Neuron (in vitro differentiated cells): Measurements from ENCODE around the gene BSDC1.
A peak's percentile ranks its signal among the peaks of the same experiment; 100 is the strongest.
"Not testable (repeated sequence)": the region's sequence is repeated elsewhere in the genome, so short reads cannot be mapped to it uniquely, and the experiment has no call there.

ENCODE experiments used
- H2AFZ ChIP-seq: one replicate; pipeline ENCODE4 v1.6.1; 2013; ENCODE audit warnings: low read depth, mild to moderate bottlenecking, inconsistent platforms, low read length, moderate library complexity
- H3K27me3 ChIP-seq: one replicate; pipeline ENCODE4 v1.6.1; 2013; ENCODE audit warnings: low read length; ENCODE audit not compliant: insufficient read depth
- H3K36me3 ChIP-seq: one replicate; pipeline ENCODE4 v1.6.1; 2013; ENCODE audit warnings: low read length; ENCODE audit not compliant: insufficient read depth
- H3K4me1 ChIP-seq: one replicate; pipeline ENCODE4 v1.6.1; 2013; ENCODE audit warnings: low read length; ENCODE audit not compliant: insufficient read depth
- H3K4me3 ChIP-seq: 2 replicates; pipeline ENCODE4 v1.5.1; 2013; ENCODE audit warnings: mild to moderate bottlenecking, low read length, moderate library complexity
- H3K9me3 ChIP-seq: one replicate; pipeline ENCODE4 v1.6.1; 2013; ENCODE audit warnings: low read length

BSDC1 gene, protein sequence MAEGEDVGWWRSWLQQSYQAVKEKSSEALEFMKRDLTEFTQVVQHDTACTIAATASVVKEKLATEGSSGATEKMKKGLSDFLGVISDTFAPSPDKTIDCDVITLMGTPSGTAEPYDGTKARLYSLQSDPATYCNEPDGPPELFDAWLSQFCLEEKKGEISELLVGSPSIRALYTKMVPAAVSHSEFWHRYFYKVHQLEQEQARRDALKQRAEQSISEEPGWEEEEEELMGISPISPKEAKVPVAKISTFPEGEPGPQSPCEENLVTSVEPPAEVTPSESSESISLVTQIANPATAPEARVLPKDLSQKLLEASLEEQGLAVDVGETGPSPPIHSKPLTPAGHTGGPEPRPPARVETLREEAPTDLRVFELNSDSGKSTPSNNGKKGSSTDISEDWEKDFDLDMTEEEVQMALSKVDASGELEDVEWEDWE

DNA sequence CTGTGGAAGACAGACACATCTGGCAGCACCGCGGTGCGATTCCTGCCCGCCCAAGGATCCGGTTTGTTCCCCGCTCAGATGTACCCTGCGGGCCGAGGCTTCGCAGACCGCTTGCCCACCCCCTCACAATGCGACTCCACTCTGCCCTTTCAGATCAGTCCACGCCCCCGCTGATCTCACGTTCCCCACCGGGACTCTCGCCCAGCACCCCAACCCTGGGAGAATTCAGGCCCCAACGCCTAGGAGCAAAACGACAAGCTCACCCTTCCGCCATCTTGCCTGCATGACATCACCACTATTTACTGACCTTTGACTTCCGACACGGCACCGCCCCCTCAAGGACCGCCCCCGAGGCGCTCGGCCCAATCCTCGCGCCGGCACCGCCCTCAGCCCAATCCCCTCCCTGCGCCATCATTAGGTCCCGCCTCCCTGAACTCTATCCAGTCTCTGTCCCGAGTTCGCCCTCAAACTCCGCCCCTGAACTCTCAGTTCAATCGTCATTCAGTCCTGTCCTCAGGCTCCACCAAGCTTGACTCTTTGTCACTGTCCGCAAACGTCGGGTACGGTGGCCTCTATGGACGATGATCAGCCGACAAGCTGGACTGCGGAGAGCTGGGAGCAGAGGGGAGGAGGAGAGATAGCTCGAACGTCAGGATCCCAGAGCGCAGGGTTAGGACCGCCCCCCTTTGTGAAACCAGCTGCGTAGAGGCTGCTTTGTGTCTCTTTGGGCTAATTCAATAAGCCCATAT is at the start of gene BSDC1:
Gene BSDC1 (minus strand): TSS at position 301 of the 749 bp plus-strand sequence. CDS start 27 bp downstream, at position 274.
- Histone ChIP-seq H2AFZ (no peak within 1 kb of the TSS), H3K27me3 (no peaks in the 10 kb centered on the region), H3K9me3 (peaks cover 1% of the 10 kb centered on the region), H3K4me3 (peak within 1 kb of the TSS; percentile 83), H3K36me3 (peaks cover 28% of the 10 kb centered on the region), H3K4me1 (peaks cover 15% of the 10 kb centered on the region)

DNA sequence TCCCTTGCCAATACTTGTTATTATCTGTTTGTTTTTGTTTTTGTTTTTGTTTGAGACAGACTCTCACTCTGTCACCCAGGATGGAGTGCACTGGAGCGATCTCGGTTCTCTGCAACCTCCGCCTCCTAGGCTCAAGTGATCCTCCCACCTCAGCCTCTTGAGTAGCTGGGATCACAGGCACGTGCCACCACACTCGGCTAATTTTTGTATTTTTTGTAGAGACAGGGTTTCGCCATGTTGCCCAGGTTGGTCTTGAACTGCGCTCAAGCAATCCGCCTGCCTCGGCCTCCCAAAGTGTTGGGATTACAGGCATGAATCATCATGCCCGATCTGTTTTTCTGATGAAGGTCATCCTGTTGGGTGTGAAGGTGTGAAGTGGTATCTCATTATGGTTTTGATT is 47.2 kb upstream of the BSDC1 start:
- H3K9me3 ChIP-seq, H2AFZ ChIP-seq, H3K36me3 ChIP-seq, H3K4me3 ChIP-seq, H3K4me1 ChIP-seq, H3K27me3 ChIP-seq: not testable (repeated sequence)

DNA sequence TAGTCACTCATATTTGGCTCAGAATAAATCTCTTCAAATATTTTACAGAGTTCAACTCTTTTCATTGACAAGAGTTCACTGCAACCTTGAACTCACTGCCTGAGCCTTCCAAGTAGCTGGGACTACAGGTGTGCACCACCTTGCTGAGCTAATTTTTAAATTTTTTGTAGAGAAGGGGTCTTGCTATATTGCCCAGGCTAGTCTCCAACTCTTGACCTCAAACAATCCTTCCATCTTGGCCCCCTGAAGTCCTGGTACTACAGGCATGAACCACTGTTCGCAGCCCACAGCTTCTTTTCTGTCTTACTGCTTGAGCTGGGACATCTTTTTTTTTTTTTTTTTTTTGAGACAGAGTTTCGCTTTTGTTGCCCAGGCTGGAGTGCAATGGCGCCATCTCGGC is 44.5 kb upstream of the BSDC1 start:
- H2AFZ ChIP-seq, H3K9me3 ChIP-seq, H3K4me3 ChIP-seq, H3K4me1 ChIP-seq, H3K36me3 ChIP-seq, H3K27me3 ChIP-seq: not testable (repeated sequence)

DNA sequence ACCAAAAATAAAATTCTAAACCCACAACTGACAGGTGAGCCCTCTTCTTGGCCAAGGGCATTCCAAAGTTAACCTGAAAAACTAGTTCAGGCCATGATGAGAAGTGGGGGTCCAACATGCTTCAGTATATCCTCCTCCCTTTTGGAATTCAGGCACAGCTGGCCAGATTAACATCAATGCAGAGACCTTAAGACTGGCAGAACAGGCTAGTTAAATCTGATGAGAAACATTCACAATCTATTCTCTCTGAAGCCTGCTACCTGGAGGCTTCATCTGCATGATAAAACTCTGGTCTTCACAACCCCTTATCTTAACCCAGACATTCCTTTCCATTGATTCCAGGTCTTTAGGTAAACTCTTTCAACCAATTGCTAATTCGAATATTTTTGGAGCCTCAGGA is 43.9 kb upstream of the BSDC1 start:
- Histone ChIP-seq H3K4me3 (no peak overlapping the region), H3K36me3 (no peaks in the 10 kb centered on the region), H3K9me3 (peaks cover 2% of the 10 kb centered on the region), H2AFZ (no peak overlapping the region), H3K4me1 (no peaks in the 10 kb centered on the region), H3K27me3 (peaks cover 2% of the 10 kb centered on the region)

DNA sequence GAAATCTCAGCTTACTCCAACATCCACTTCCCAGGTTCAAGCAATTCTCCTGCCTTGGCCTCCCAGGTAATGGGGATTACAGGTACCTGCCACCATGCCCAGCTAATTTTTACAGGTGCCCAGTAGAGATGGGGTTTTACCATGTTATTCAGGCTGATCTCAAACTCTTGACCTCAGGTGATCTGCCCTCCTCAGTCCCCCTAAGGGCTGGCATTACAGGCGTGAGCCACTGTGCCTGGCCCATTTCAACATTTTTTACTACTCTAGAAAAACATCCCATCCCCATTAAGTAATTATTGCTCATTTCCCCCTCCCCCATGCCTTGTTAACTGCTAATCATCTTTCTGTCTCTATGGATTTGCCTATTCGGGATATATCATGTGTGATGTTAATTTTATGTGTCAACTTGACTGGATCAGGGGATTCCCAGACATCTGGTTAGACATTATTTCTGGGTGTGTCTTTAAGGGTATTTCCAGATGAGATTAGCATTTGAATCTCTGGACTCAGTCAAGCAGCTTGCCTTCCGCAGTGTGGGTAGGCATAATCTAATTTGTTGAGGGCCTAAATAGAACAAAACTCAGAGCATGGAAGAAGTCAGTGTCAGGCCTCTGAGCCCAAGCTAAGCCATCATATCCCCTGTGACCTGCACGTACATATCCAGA is 37.6 kb upstream of the BSDC1 start:
- Histone ChIP-seq H2AFZ (no peak overlapping the region), H3K4me3 (no peak overlapping the region), H3K36me3 (no peaks in the 10 kb centered on the region), H3K4me1 (no peaks in the 10 kb centered on the region), H3K27me3 (peaks cover 5% of the 10 kb centered on the region), H3K9me3 (no peaks in the 10 kb centered on the region)

DNA sequence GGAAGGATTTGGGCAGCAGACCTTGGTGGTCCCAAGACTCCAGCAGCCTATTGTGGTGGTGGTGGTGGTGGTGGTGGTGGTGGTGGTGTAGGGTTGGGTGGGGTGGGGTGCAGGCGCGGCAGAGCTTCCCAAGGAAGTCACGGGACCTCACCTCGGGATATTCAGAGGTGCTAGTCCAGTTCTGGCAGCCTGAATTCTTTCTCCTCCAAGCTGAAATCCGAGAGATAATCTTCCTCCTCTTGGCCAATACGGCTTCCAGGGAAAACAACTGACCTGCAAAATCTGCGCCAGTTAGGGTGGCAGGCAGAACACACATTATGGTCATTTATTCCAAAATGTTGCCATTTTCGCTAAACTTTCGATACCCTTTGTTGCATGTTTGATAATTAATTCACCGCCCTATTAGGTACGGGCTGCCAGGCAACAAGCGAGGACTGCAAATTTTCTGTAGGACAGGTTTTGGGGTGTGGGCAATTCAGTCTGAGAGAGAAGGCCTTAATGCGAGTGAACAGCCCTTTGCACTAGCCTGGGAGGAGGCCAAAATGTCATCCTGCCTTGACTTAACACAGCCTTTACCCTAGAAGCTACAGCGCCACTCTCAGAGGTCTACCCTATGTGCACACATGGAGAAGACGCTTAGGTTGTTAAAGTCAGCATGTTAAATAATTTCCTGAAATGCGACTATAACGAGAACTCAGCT is 33.2 kb upstream of the BSDC1 start:
- H3K4me1 ChIP-seq, result no peaks in the 10 kb centered on the region
- no peaks in the 10 kb centered on the region for H3K36me3 ChIP-seq
- H3K9me3 ChIP-seq, result peaks cover 1% of the 10 kb centered on the region
- H3K4me3 ChIP-seq, result no peak overlapping the region
- H3K27me3 ChIP-seq, result peaks cover 5% of the 10 kb centered on the region
- H2AFZ ChIP-seq, result no peak overlapping the region

DNA sequence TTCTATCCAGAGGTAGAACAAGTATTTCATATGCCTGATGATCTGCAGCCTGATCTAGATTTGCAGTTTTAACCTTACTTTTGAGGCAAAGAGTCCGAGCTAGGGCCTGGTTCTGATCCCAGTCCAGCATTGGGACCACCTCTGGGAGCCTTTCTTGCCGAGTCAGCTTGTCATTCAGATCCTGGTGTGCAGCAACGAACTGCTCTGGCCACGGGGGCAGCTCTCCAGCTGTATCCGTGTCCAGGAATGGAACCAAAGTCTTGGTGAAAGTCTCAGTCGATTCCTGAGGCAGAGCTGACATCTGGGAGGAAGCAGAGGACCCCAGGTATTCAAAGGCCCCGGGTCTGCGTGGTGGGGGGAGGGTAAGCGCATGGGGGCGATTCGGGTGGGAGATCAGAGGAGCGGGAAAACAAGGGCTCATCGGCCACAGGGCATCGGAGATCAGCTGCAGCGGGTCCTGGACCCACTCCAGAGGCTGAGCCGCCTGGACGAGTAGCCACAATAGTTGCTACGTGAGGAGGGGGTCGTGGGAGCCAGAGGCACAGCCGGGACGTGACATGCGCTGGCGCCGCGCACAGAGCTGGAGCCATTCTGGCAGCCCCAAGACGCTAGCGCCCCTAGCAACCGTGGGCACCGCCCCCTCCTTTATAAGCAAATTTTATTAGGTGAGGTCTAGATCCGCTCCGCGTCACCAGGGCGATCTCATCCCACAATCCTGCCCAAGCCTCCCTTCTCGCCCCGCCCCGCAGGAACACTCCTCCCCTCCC is 32.4 kb upstream of the BSDC1 start:
- H2AFZ ChIP-seq, result no peak overlapping the region
- H3K4me3 ChIP-seq, result no peak overlapping the region
- no peaks in the 10 kb centered on the region for H3K4me1 ChIP-seq
- H3K27me3 ChIP-seq, result peaks cover 1% of the 10 kb centered on the region
- no peaks in the 10 kb centered on the region for H3K36me3 ChIP-seq
- H3K9me3 ChIP-seq, result peaks cover 1% of the 10 kb centered on the region

DNA sequence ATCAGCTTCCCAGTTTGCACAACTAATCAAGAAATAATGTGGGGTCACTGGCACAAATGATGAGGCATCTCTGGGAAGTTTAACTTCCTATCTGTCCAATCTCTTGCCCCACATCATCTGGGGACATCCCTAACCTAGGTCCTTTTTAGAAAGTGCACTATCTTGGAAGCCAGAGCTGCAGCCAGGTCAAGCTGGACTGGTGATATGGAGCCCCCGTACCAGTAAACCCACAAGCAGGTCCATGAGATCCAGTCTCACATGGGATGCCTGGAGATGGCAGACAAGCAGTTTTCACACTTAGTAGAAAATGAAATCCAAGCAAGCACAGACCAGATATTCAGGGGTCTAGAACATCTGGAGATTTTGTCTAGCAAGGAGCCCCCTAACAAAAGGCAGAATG is 27.5 kb upstream of the BSDC1 start:
- no peak overlapping the region for H2AFZ ChIP-seq
- no peaks in the 10 kb centered on the region for H3K27me3 ChIP-seq
- H3K9me3 ChIP-seq, result peaks cover 1% of the 10 kb centered on the region
- H3K36me3 ChIP-seq, result no peaks in the 10 kb centered on the region
- H3K4me1 ChIP-seq, result no peaks in the 10 kb centered on the region
- no peak overlapping the region for H3K4me3 ChIP-seq

DNA sequence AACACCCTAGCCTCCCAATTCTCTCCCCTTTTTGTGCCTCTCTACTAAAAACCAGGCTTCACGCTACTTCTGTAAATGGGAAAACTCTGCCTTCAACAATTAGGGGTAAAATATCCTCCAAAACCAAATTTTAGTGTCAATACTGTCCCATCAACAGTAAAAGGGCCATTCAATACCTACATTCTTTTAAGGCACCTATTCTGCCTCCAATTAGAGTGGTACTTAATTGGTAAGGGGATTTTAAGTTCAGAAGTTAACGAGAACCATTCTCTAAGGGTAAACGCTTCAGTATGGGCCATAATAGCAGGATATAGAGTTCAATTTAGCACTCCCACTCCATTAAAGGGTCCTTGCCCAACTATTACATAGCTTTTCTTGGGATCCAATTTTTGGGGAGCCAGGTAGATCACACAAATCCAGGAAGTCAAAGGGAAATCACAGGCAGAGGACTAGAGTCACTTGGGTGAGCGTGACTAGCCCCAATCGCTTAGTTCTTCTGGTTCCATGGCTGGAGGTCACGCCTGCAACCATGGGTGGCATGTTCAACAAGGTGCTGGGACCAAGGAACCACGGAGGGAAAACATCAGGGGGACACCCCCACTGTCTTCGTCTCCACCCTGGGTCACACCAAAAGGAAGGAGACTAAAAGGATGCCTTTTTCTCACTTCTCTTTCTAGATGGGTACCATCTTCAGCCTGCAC is 20.1 kb upstream of the BSDC1 start:
- Histone ChIP-seq H3K36me3 (no peaks in the 10 kb centered on the region), H2AFZ (no peak overlapping the region), H3K9me3 (peaks cover 9% of the 10 kb centered on the region), H3K4me3 (no peak overlapping the region), H3K4me1 (no peaks in the 10 kb centered on the region), H3K27me3 (no peaks in the 10 kb centered on the region)

DNA sequence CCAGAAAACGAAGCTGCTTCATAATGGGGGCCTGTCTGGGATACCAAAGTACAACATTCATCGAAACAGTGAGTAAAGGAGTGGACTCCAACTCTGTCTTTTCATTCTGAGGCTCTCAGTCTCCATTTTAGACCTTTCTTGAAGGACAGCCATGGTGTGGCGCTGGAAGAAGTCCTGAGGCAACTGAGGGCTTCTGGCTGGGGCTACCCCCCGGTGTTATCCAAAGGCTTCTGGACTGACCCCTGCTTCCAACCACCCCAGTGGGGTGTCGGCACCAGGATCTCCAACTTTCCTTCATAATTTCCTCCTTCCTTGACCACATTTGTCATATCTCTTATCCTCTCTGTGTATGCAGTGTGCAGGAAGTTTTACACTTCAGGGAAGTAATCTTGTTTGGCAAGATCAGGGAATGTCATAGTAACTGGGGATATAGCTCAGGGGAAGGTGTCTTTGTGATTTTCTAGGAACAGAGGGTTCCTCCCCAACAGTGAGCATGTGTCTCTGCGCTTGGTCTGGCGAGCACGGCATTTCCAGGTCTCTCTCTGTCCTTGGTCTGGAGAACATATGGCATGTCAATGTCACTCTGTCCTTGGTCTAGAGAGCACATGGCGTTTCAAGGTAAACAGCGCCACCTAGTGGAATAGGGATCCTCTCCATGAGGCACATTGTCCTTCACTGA is 19.4 kb upstream of the BSDC1 start:
- Histone ChIP-seq H3K36me3 (no peaks in the 10 kb centered on the region), H3K4me1 (no peaks in the 10 kb centered on the region), H2AFZ (no peak overlapping the region), H3K4me3 (no peak overlapping the region), H3K9me3 (peaks cover 12% of the 10 kb centered on the region), H3K27me3 (no peaks in the 10 kb centered on the region)

DNA sequence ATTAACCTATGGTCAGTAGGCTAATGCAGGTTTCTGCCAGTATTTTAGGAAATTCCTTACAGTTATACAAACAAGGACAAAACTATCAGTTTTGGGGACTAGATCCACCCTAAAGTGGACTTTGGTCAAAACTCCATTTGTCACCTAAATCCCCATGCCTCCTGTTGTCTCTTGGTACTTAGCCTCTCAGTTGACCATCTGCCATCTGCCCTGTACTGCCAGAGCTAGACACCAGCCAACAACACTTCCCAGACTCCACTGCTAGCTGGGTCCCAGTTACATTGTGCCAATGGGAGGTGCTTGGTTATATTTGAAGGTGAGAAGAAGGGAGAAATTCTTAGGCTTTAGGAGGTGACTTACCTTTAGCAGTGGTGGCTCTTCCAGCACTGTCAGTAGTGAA is 17.0 kb upstream of the BSDC1 start:
- H3K36me3 ChIP-seq, result no peaks in the 10 kb centered on the region
- H3K4me3 ChIP-seq, result no peak overlapping the region
- no peak overlapping the region for H2AFZ ChIP-seq
- no peaks in the 10 kb centered on the region for H3K27me3 ChIP-seq
- H3K9me3 ChIP-seq, result peaks cover 12% of the 10 kb centered on the region
- H3K4me1 ChIP-seq, result no peaks in the 10 kb centered on the region
